ENCODE results near the gene LRP6.

DNA sequence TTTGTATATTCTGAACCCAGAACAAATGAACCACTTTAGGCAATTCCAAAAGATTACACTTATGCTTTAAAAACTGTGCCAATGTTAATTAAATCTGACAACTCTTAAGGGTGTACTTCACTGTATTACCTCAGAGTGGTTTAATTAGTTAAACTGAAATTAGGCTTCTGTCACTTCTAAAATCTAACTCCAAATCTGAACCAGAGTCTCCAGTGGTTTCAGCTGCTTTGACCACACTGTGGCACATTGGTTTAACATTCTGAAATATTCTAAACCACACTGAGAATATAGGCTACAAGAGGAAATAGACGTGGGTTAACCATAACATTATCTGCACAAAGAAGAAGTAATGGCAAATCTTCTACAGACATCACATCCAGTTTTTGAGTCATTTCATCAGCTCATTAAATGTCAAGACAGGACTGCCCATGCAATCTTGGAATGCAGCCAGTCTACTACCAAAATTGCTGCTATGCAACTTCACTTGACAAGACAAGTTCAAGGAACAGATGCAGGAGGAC, 94.8 kb downstream of the LRP6 start:
- TF ChIP-seq HDAC6 (IDR thresholded peaks at IDR 0.05; ENCODE audit: low read depth, low read length) = no peak
- no peak for TF ChIP-seq RAD21 (IDR thresholded peaks at IDR 0.05 in 1 of 2, conservative IDR thresholded peaks at IDR 0.05 in 1 of 2; ENCODE audit: low read depth in 2 of 2, low read length in 2 of 2)
- no peak for TF ChIP-seq POLR2AphosphoS5 (IDR thresholded peaks at IDR 0.05; ENCODE audit: low read depth, low read length)
- TF ChIP-seq TCF12 (IDR thresholded peaks at IDR 0.05; ENCODE audit: low read depth, low read length) = no peak
- TF ChIP-seq TAF1 (IDR thresholded peaks at IDR 0.05; ENCODE audit: low read depth, low read length) = no peak
- TF ChIP-seq, protein P1, sequence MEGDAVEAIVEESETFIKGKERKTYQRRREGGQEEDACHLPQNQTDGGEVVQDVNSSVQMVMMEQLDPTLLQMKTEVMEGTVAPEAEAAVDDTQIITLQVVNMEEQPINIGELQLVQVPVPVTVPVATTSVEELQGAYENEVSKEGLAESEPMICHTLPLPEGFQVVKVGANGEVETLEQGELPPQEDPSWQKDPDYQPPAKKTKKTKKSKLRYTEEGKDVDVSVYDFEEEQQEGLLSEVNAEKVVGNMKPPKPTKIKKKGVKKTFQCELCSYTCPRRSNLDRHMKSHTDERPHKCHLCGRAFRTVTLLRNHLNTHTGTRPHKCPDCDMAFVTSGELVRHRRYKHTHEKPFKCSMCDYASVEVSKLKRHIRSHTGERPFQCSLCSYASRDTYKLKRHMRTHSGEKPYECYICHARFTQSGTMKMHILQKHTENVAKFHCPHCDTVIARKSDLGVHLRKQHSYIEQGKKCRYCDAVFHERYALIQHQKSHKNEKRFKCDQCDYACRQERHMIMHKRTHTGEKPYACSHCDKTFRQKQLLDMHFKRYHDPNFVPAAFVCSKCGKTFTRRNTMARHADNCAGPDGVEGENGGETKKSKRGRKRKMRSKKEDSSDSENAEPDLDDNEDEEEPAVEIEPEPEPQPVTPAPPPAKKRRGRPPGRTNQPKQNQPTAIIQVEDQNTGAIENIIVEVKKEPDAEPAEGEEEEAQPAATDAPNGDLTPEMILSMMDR (IDR thresholded peaks at IDR 0.05; ENCODE audit: control extremely low read depth in 1 of 3, insufficient read depth in 1 of 3, low read depth in 1 of 3, low read length in 3 of 3) = no peak
- no peak for TF ChIP-seq FOSL1 (IDR thresholded peaks at IDR 0.05; ENCODE audit: insufficient read depth, low read depth, low read length)
- no peak for TF ChIP-seq BACH1 (IDR thresholded peaks at IDR 0.05; ENCODE audit: low read length)
- no peak for TF ChIP-seq CREB1 (IDR thresholded peaks at IDR 0.05)
- TF ChIP-seq, protein P2, sequence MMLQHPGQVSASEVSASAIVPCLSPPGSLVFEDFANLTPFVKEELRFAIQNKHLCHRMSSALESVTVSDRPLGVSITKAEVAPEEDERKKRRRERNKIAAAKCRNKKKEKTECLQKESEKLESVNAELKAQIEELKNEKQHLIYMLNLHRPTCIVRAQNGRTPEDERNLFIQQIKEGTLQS (IDR thresholded peaks at IDR 0.05; ENCODE audit: insufficient read depth, low read depth, low read length) = no peak
- TF ChIP-seq EZH2 (IDR thresholded peaks at IDR 0.05; ENCODE audit: low read depth, low read length, severe bottlenecking) = no peak
- no peak for TF ChIP-seq RBBP5 (IDR thresholded peaks at IDR 0.05; ENCODE audit: borderline replicate concordance, low read depth, low read length)
- no peak for TF ChIP-seq CBX5 (IDR thresholded peaks at IDR 0.05; ENCODE audit: low read depth, low read length)
- no peak for TF ChIP-seq SIX5 (IDR thresholded peaks at IDR 0.05; ENCODE audit: low read depth, low read length)

Data from H1 (cell line).